ENCODE measurements around the gene SLC7A6.

Gene SLC7A6

DNA sequence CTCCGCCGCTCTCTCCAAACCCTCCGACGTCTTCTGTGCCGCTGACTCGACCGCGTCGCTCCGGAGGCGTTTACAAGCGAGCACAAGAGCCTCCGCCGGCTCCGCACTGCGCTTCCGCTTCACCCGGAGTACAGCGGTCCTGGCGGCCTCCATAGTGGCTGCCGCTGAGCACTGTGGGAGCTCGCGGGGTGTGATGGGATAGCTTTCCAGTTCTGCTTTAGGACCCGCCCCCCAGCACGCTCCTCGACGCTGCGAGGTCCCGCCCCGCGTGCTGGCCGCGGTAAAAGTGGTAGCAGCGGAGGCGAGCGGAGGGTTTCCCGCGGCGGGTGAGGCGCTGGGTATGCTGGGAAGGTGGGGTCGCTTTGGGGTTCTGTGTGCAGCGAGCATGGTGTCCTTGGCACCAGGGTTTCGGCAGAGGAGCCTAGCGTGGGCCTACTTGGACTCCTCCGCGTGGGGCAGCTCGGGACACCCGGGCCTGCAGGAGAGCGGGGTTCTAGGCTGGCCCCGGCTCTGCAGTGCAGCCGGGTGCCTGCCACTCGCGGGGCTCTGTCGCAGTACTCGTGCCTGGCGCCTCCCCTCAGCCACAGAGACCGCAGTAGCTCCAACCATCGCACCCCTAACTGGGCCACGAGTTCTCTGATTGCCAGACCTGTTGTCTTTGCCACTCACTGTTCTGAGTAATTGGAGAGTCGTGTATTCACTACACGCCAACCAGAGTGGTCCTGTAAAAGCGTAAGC lies 46.6 kb downstream of the SLC7A6 start, which contains the start of the genes PRMT7 and SLC7A6OS:
Gene PRMT7, plus strand, starts transcription at position 246 of the 738 bp plus-strand sequence. CDS start 4,961 bp downstream, outside the sequence.
Gene SLC7A6OS, minus strand, starts transcription at position 173 of the 738 bp plus-strand sequence. Its CDS starts 20 bp downstream, at position 153.
- DNase-seq, result peak; percentile 78

DNA sequence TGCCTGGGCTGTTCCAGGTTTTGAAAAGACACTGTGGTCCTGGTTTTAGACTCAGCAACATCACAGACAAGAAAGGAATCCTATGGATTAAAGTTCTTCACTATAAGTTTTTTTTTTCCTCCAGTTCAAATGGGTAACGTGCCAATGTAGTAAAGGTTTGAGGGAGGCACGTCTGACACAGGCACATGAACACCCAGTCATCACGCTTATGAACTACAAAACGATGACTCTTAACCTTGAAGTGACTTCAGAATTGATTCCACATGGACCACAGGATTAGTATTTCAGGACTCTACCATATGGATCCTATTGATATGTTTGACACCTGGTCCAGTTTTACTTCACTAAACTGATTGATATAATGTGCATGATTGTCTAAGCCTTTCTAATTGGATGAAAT lies 48.8 kb downstream of the SLC7A6 start:
- DNase-seq, result no peak

DNA sequence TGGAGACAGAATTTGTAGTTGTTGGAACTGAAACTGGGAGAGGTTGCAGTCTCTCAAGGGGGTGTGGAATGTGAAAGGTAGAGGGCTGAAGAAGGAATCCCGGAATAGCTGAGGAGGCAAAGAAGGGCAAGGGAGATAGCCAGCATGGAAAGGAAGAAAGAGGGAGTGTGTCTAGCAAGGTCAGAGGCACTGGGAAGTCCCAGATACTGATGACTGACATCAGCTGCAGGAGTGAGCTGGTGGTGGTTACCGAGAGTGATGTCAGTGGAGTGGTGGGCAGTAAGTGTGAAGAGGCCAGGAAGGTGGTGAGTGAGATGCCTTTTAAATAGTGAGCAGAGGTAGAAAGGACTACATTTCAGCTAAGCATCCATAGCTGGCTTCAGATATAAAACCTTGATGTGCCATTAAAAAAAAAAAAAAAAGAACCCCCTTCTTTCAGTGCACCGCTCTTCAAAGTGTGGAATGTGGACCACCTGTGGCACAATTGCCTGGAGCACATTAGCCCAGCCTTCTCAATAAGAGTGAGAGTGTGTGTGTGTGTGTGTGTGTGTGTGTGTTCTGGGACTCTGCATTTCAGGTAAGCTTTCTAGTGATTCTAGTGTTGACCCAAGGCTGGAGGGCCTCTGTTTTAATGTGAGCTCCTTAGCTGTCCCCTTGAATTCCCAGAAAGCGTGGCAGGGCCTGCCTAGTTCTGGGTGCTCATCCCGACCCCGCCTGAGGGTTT lies 55.0 kb downstream of the SLC7A6 start:
- DNase-seq, result no peak

GRCh38 chr16:68324336-68324735 lies 60.0 kb downstream of the SLC7A6 start:
- DNase-seq, result no peak

DNA sequence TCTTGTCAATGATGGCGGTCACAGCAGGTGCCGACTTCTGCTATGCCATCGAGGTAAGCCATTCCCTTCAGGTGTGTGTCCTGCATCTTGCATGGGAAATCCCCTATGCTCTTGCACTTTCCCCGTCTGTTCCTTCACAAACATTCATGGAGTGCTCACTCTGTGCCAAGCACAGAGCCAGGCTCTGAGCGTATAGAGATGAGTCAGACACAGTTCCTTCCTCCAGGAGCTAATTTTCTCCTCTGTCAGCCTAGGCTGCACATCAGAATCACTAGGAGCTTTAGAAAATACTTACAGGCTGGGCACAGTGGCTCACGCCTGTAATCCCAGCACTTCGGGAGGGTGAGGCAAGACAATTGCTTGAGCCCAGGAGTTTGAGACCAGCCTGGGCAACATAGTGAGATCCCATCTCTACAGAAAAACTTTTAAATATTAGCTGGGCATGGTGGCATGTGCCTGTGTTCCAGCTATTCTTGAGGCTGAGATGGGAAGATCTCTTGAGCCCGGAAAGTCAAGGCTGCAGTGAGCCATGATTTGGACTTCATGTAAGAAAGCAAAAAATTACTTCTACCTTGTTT lies 60.5 kb downstream of the SLC7A6 start:
- DNase-seq, result no peak

DNA sequence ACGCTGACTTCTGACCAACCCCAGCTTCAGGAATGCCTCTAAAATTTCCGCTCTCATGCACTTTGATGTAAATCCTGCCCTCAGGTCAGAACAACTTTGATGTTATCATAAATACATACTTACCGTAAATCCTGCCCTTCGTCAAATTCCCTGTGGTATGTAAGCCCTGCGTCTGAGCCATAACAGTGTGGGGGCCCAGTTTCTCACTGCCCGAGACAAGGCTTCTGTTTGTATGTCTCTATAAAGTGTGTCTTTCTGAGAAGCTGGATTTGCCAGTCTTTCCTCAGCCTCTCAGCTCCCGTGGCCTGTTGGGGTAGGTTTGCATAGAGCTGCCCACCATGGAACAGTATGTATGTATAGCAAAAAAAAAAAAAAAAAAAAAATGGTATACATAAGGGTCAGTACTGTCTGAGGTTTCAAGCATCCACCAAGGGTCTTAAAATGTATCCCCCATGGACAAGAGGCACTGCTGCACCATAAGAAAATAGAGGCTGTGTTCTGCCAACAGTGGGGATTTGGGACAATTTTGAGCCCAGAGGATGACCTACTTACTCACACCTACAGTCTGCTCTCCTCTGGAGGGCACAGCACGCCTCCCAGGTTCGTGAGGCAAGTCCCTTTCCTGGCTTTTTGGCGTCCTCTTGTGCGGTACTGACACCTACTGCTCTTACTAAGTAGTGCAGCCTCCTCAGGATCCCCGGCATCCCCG lies 64.0 kb downstream of the SLC7A6 start:
- peak; percentile 42 for DNase-seq

DNA sequence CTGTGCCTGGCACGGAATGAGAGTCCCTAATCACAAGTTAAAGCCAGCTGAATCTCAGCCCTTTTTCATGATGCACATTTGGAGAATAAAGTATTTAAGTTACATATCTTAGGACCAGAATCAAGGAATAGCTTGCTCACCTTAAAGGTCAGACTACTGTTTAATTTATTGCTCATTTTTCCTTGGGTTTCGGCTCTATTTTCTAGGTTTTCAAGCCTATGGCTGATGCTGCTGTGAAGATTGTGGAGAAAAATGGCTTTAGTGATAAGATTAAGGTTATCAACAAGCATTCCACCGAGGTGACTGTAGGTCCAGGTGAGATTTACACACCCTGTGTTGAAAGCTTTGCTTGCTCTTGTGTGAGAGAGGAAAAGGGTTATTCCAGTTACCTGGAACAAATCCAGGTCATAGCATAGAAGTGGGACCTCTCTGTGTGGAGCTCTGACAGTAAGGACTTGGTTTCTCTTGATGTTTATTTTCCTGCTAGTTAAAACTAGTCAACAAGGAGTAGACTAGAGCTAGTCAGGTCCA lies 64.6 kb downstream of the SLC7A6 start:
- DNase-seq, result no peak

- DNase-seq, result no peak
Observed at GRCh38 chr16:68331879-68332410, 67.6 kb downstream of the SLC7A6 start.

DNA sequence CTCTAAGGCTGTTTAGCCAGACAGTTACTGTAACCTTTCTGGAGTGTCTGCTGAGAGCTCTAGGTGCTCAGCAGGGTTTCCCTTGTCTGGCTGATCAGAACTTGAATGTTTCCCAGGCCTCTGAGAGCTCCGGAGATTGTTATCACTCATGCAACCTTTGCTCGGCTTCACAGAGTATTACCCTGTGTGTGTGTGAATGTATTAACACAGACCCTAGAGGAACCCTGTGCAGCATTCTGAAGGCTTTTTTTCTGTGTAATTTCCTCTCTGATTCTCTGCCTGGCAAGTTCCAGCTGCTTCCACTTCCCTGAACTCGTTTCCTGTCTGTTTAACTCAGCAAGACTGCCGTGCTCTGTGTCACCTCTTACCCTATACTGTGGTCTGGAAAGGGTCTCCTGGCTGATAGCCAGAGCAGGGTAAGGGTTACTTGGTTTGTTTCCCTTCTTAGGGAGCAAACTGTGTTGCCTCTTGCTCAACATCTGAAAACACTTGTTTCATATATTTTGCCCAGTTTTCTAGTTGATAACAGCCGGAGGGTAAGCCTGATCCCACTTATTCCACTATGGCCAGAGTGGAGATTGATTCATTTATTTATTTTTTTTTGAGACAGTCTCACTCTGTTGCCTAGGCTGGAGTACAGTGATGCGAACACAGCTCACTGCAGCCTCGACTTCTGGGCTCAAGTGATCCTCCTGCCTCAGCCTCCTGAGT lies 68.2 kb downstream of the SLC7A6 start:
- no peak for DNase-seq

- no peak for DNase-seq
Observed at GRCh38 chr16:68335175-68335574, 70.8 kb downstream of the SLC7A6 start.

GRCh38 chr16:68338326-68339119 lies 74.2 kb downstream of the SLC7A6 start:
- no peak for DNase-seq

- no peak for DNase-seq
Observed at GRCh38 chr16:68339214-68339613, 74.9 kb downstream of the SLC7A6 start.

GRCh38 chr16:68342620-68343019 lies 78.3 kb downstream of the SLC7A6 start:
- no peak for DNase-seq

- DNase-seq, result no peak
Observed at GRCh38 chr16:68343137-68343536, 78.8 kb downstream of the SLC7A6 start.

GRCh38 chr16:68344252-68344651 lies 79.9 kb downstream of the SLC7A6 start:
- no peak for DNase-seq

DNA sequence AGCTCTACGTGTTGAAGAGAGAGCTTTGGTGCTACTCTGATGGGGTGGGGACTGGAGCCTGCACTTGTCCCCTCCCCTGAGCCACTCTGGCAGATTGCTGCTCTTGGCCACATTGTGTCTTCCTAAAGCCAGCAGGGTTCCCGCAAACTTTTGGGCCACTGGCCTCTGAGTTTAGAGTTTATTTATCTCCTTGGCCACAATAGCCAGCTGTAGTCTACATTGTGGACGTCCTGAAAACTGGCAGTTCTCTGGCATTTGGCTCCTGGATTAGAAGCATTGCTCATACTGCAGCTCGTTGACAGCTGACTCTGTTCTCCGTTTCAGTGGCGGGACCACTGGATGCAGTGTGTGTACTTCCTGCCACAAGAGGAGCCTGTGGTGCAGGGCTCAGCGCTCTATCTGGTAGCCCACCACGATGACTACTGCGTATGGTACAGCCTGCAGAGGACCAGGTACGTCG lies 81.1 kb downstream of the SLC7A6 start:
- no peak for DNase-seq

DNA sequence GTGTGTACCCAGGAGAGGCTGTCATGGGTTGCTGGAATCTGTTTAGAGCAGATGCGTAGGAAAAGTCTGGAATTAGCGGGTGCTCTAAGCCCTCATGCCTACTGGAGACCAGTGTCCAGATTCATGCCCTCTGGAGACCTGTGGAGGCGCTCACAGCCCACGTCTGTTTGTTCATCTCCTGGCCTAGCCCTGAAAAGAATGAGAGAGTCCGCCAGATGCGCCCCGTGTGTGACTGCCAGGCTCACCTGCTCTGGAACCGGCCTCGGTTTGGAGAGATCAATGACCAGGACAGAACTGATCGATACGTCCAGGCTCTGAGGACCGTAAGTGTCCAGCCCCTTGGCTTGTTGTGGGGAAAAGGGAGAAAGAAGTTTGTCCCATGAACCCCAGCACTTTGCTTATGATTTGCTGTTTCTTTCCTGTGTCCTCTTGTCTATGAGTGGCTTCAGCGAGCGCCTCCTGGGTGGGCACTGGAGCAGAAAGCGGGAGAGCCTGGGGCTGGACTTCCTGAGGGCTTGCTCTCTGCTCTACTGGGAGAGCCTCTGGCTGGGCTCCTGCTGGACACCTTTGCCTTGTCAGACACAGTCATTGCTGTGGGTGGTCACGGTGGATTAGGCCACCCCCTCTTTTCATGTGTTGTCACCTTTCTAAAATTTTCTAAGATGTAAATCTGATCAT lies 81.8 kb downstream of the SLC7A6 start:
- no peak for DNase-seq

GRCh38 chr16:68346892-68347480 lies 82.7 kb downstream of the SLC7A6 start:
- no peak for DNase-seq

DNA sequence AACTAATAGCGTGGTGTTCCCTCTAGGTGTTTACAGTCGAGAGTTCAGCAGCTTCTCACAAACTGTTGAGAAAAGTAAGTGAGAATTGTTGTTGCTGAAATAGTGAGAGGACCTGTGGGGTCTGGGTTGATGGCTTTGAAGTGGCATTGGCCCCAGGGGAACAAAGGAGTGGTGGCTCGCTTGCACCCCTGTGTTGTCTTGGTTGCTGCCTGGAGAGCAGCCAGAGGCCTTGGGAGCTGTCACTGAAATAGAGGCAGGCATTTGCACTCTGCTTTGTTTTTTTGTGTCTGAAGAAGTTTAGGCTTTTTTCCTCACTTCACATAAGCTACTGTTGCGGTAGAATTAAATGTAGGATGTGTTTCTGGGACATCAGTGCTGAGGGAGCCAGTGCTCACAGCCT lies 83.3 kb downstream of the SLC7A6 start:
- DNase-seq, result no peak
